Measurements from ENCODE around the gene LUC7L.

Gene LUC7L

DNA sequence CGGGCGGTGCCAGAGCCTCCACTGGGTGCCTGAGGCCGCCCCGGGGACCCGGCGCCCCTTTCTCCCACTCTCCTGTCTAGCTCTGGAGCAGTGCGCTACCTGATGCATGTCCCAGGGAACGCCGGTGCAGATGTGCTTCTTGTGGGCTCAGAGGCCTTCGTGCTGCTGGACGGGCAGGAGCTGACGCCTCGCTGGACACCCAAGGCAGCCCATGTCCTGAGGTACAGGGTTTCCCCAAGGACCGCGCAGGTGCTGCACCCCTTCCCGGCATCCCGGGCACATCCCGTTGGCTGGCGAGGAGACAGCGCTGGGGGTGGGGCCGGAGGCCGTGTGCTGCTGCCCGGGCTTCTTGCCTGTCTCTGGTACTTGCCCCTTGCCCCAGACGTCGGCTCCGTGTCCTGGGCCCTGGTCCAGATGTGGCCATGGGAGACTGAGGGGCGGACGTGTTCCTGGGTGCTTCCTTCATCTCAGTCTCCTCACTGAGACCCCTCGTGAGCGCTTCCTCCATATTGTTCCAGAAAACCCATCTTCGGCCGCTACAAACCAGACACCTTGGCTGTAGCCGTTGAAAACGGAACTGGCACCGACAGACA, 34.0 kb upstream of the LUC7L start:
- no peak for DNase-seq (ENCODE audit: low spot score)
- Histone ChIP-seq H3K14ac (ENCODE audit: low read length) (peak overlapping the region; percentile 38), H3K4me1 (ENCODE audit: control insufficient read depth in 2 of 2, insufficient read depth in 1 of 2, low read depth in 1 of 2, low read length in 2 of 2) (peaks cover 0 to 2% of the 10 kb centered on the region in 2 donors), H3K27ac (replicated peaks; ENCODE audit: low read length) (no peak overlapping the region), H3K27me3 (ENCODE audit: control insufficient read depth in 3 of 3, insufficient read depth in 3 of 3, low read depth in 1 of 3, low read length in 3 of 3) (no peaks in the 10 kb centered on the region), H3K23ac (ENCODE audit: low read depth, low read length, poor library complexity) (no peak overlapping the region), H3K4me2 (ENCODE audit: insufficient read depth, low read length, poor library complexity, severe bottlenecking) (no peak overlapping the region), H2AFZ (ENCODE audit: low read length) (no peak overlapping the region), H3K79me1 (ENCODE audit: low read depth, low read length) (peaks cover 7% of the 10 kb centered on the region), H3K36me3 (replicated peaks in 1 of 2; ENCODE audit: control insufficient read depth in 2 of 2, insufficient read depth in 2 of 2, low read length in 2 of 2) (peaks cover 42 to 68% of the 10 kb centered on the region in 2 donors), H2AK5ac (ENCODE audit: low read depth, low read length) (no peak overlapping the region), H2BK12ac (ENCODE audit: low read length) (no peak overlapping the region), H3K9ac (ENCODE audit: low read depth, low read length, poor library complexity) (no peak overlapping the region), H3K4ac (ENCODE audit: low read length) (no peak overlapping the region), H3K4me3 (ENCODE audit: low read length in 2 of 2) (no peak overlapping the region), H2BK15ac (ENCODE audit: low read length) (no peak overlapping the region), H3K18ac (ENCODE audit: low read length) (no peak overlapping the region), H3K9me3 (replicated peaks in 1 of 2; ENCODE audit: control insufficient read depth in 2 of 2, insufficient read depth in 1 of 2, low read depth in 1 of 2, low read length in 2 of 2) (peaks cover 0 to 4% of the 10 kb centered on the region in 2 donors), H4K8ac (ENCODE audit: low read depth, low read length) (no peak overlapping the region), H2BK120ac (ENCODE audit: low read depth, low read length) (no peak overlapping the region), H4K91ac (ENCODE audit: low read depth, low read length, poor library complexity) (no peak overlapping the region), H2BK5ac (ENCODE audit: low read length) (no peak overlapping the region)
- no CpG with 5 or more reads among the region's 35 CpGs for WGBS, 2 donors (ENCODE audit: extremely low coverage in 2 of 2, insufficient read length in 2 of 2, insufficient replicate concordance in 1 of 2)

- Histone ChIP-seq H4K91ac (ENCODE audit: low read depth, low read length, poor library complexity) (no peak overlapping the region), H3K18ac (ENCODE audit: low read length) (peak overlapping the region; percentile 57), H3K4me2 (ENCODE audit: insufficient read depth, low read length, poor library complexity, severe bottlenecking) (no peak overlapping the region), H3K14ac (ENCODE audit: low read length) (peak overlapping the region; percentile 21), H3K27me3 (ENCODE audit: control insufficient read depth in 3 of 3, insufficient read depth in 3 of 3, low read depth in 1 of 3, low read length in 3 of 3) (no peaks in the 10 kb centered on the region), H3K9me3 (replicated peaks in 1 of 2; ENCODE audit: control insufficient read depth in 2 of 2, insufficient read depth in 1 of 2, low read depth in 1 of 2, low read length in 2 of 2) (no peaks in the 10 kb centered on the region), H2BK120ac (ENCODE audit: low read depth, low read length) (no peak overlapping the region), H2AFZ (ENCODE audit: low read length) (no peak overlapping the region), H3K4me3 (ENCODE audit: low read length in 2 of 2) (no peak overlapping the region), H3K9ac (ENCODE audit: low read depth, low read length, poor library complexity) (peak overlapping the region; percentile 44), H2BK12ac (ENCODE audit: low read length) (no peak overlapping the region), H2BK5ac (ENCODE audit: low read length) (no peak overlapping the region), H3K27ac (replicated peaks; ENCODE audit: low read length) (no peak overlapping the region), H2AK5ac (ENCODE audit: low read depth, low read length) (no peak overlapping the region), H3K4ac (ENCODE audit: low read length) (no peak overlapping the region), H3K23ac (ENCODE audit: low read depth, low read length, poor library complexity) (peak overlapping the region; percentile 65), H3K36me3 (replicated peaks in 1 of 2; ENCODE audit: control insufficient read depth in 2 of 2, insufficient read depth in 2 of 2, low read length in 2 of 2) (peaks cover 42 to 72% of the 10 kb centered on the region in 2 donors), H3K4me1 (ENCODE audit: control insufficient read depth in 2 of 2, insufficient read depth in 1 of 2, low read depth in 1 of 2, low read length in 2 of 2) (no peaks in the 10 kb centered on the region), H3K79me1 (ENCODE audit: low read depth, low read length) (peaks cover 4% of the 10 kb centered on the region), H2BK15ac (ENCODE audit: low read length) (no peak overlapping the region), H4K8ac (ENCODE audit: low read depth, low read length) (no peak overlapping the region)
- WGBS, 2 donors (ENCODE audit: extremely low coverage in 2 of 2, insufficient read length in 2 of 2, insufficient replicate concordance in 1 of 2) = no CpG with 5 or more reads among the region's 29 CpGs
- DNase-seq (ENCODE audit: low spot score) = no peak
Observed at GRCh38 chr16:262121-262745, 33.0 kb upstream of the LUC7L start.

DNA sequence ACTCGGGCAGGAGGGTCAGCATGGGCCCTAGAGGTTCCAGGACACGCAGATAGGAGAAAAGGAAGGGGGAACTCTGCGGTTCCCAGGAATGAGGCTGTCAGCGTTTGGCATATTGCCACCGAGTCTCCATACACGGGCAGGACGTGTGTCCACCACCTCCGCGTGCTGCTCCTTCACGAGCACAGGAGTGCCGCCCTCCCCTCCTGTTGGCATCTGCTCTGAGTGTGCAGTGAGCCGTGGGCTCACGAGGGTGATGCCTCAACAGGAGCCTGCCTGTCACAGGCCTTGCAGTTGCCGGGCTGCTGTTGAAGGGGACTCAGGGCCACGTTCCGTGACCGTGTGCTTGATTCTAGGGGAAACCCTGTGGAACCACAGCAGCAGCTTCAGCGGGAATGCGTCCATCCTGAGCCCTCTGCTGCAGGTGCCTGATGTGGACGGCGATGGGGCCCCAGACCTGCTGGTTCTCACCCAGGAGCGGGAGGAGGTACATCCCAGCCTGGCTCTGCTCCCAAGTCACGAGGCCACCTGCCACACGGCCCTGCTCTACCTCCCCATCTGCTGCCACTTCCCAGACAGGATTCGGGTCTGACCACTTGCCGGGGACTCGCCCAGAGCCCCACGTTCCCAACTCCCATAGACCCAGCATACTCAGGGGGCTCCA, 31.9 kb upstream of the LUC7L start:
- DNase-seq (ENCODE audit: low spot score) = no peak
- Histone ChIP-seq H3K4me1 (ENCODE audit: control insufficient read depth in 2 of 2, insufficient read depth in 1 of 2, low read depth in 1 of 2, low read length in 2 of 2) (no peaks in the 10 kb centered on the region), H2BK15ac (ENCODE audit: low read length) (no peak overlapping the region), H2AK5ac (ENCODE audit: low read depth, low read length) (no peak overlapping the region), H2BK120ac (ENCODE audit: low read depth, low read length) (no peak overlapping the region), H3K14ac (ENCODE audit: low read length) (peak overlapping the region; percentile 21), H3K27ac (replicated peaks; ENCODE audit: low read length) (no peak overlapping the region), H3K4ac (ENCODE audit: low read length) (no peak overlapping the region), H3K18ac (ENCODE audit: low read length) (no peak overlapping the region), H2BK12ac (ENCODE audit: low read length) (no peak overlapping the region), H2BK5ac (ENCODE audit: low read length) (no peak overlapping the region), H3K79me1 (ENCODE audit: low read depth, low read length) (peaks cover 6% of the 10 kb centered on the region), H3K27me3 (ENCODE audit: control insufficient read depth in 3 of 3, insufficient read depth in 3 of 3, low read depth in 1 of 3, low read length in 3 of 3) (no peaks in the 10 kb centered on the region), H4K91ac (ENCODE audit: low read depth, low read length, poor library complexity) (no peak overlapping the region), H3K4me2 (ENCODE audit: insufficient read depth, low read length, poor library complexity, severe bottlenecking) (no peak overlapping the region), H3K36me3 (replicated peaks in 1 of 2; ENCODE audit: control insufficient read depth in 2 of 2, insufficient read depth in 2 of 2, low read length in 2 of 2) (peaks cover 42 to 74% of the 10 kb centered on the region in 2 donors), H3K23ac (ENCODE audit: low read depth, low read length, poor library complexity) (no peak overlapping the region), H3K4me3 (ENCODE audit: low read length in 2 of 2) (no peak overlapping the region), H2AFZ (ENCODE audit: low read length) (no peak overlapping the region), H3K9me3 (replicated peaks in 1 of 2; ENCODE audit: control insufficient read depth in 2 of 2, insufficient read depth in 1 of 2, low read depth in 1 of 2, low read length in 2 of 2) (no peaks in the 10 kb centered on the region), H4K8ac (ENCODE audit: low read depth, low read length) (no peak overlapping the region), H3K9ac (ENCODE audit: low read depth, low read length, poor library complexity) (no peak overlapping the region)
- no CpG with 5 or more reads among the region's 28 CpGs for WGBS, 2 donors (ENCODE audit: extremely low coverage in 2 of 2, insufficient read length in 2 of 2, insufficient replicate concordance in 1 of 2)

DNA sequence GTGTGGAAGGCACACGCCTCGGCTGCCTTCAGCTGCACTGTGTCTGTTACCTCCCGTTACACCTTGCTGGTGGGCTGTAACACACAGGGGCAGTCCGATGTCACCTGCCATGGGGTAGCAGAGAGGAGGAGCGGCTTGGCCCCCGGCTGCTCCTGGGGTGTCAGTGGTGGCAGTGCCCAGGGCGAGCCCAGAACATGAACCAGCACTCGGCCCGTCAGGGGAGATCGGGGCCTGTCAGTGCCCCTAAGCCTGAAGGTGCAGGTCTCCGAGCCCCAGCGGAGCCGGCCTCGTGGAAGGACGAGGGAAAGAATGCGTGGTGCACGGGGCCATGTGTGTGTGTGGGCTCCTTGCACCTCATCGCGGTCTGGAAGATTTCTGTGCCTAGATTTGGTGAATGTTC, 31.1 kb upstream of the LUC7L start:
- Histone ChIP-seq H3K79me1 (ENCODE audit: low read depth, low read length) (peaks cover 6% of the 10 kb centered on the region), H2AFZ (ENCODE audit: low read length) (no peak overlapping the region), H4K91ac (ENCODE audit: low read depth, low read length, poor library complexity) (no peak overlapping the region), H2BK15ac (ENCODE audit: low read length) (no peak overlapping the region), H3K18ac (ENCODE audit: low read length) (no peak overlapping the region), H3K27ac (replicated peaks; ENCODE audit: low read length) (no peak overlapping the region), H4K8ac (ENCODE audit: low read depth, low read length) (no peak overlapping the region), H2BK12ac (ENCODE audit: low read length) (peak overlapping the region; percentile 58), H3K4ac (ENCODE audit: low read length) (no peak overlapping the region), H3K23ac (ENCODE audit: low read depth, low read length, poor library complexity) (peak overlapping the region; percentile 1), H3K14ac (ENCODE audit: low read length) (no peak overlapping the region), H2BK5ac (ENCODE audit: low read length) (no peak overlapping the region), H2AK5ac (ENCODE audit: low read depth, low read length) (no peak overlapping the region), H3K27me3 (ENCODE audit: control insufficient read depth in 3 of 3, insufficient read depth in 3 of 3, low read depth in 1 of 3, low read length in 3 of 3) (no peaks in the 10 kb centered on the region), H3K36me3 (replicated peaks in 1 of 2; ENCODE audit: control insufficient read depth in 2 of 2, insufficient read depth in 2 of 2, low read length in 2 of 2) (peaks cover 43 to 76% of the 10 kb centered on the region in 2 donors), H3K4me2 (ENCODE audit: insufficient read depth, low read length, poor library complexity, severe bottlenecking) (no peak overlapping the region), H3K9ac (ENCODE audit: low read depth, low read length, poor library complexity) (no peak overlapping the region), H3K4me3 (ENCODE audit: low read length in 2 of 2) (no peak overlapping the region), H2BK120ac (ENCODE audit: low read depth, low read length) (no peak overlapping the region), H3K4me1 (ENCODE audit: control insufficient read depth in 2 of 2, insufficient read depth in 1 of 2, low read depth in 1 of 2, low read length in 2 of 2) (no peaks in the 10 kb centered on the region), H3K9me3 (replicated peaks in 1 of 2; ENCODE audit: control insufficient read depth in 2 of 2, insufficient read depth in 1 of 2, low read depth in 1 of 2, low read length in 2 of 2) (no peaks in the 10 kb centered on the region)
- no CpG with 5 or more reads among the region's 19 CpGs for WGBS, 2 donors (ENCODE audit: extremely low coverage in 2 of 2, insufficient read length in 2 of 2, insufficient replicate concordance in 1 of 2)
- no peak for DNase-seq (ENCODE audit: low spot score)

Data from neuronal stem cell (in vitro differentiated cells).